Prostate gland (tissue), 2 donors: ENCODE results near the gene ONECUT3.

Experiments
- POLR2A ChIP-seq: fragments of 450-650 bp; IDR thresholded peaks from one replicate; pipeline ENCODE4 v1.6.1; 2016; ENCODE audit warnings: antibody characterized with exemption, mild to moderate bottlenecking
- POLR2AphosphoS5 ChIP-seq: sonication (generic); formaldehyde crosslinking; IDR thresholded peaks from one replicate; pipeline ENCODE4 v1.6.1; 2017; ENCODE audit warnings: antibody characterized with exemption
- TF ChIP-seq, protein P1 (sequence below), 4 experiments: fragments of 200-600 bp in 2 of 4; fragments of 450-650 bp in 2 of 4; sonication (generic) in 2 of 4; IDR thresholded peaks; 1 replicate in 3 of 4; 2 replicates in 1 of 4; pipeline ENCODE4 v1.5.1; 2016 to 2019; ENCODE audit warnings: antibody characterized with exemption in 4 of 4, mild to moderate bottlenecking in 2 of 4, moderate library complexity in 2 of 4

DNA sequence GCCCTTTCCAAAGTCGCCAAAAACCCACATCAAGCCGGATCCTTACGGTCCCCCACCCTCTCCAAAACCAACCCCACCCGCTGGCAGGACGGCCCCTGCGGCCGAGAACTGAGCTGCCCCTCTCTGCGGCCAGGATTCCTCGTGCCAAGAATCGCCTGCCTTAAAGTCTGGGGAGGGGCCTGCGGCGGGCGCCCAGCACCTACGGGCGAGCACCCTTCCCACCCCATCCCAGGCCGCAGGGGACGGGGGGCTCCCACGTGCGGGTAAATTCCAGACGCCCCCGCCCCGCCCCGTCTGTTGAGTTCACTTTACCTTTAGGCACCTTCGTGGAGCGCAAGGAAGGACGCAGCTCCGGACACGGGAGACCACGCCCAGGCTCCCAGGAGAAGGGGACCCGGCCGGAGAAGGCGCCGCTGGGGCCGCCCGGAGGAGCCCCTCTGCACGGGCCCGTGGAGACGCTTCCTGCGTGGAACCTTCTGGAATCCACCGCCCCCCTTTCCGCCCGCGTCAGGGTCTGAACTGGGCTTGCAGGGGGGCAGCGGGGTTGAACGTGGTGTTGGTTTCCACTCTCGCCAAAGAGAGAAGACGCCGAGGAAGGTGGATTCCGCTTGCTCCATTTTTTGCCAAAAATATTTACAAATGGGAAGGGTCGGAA is 22.8 kb downstream of the ONECUT3 start:
- TF ChIP-seq, protein P1, sequence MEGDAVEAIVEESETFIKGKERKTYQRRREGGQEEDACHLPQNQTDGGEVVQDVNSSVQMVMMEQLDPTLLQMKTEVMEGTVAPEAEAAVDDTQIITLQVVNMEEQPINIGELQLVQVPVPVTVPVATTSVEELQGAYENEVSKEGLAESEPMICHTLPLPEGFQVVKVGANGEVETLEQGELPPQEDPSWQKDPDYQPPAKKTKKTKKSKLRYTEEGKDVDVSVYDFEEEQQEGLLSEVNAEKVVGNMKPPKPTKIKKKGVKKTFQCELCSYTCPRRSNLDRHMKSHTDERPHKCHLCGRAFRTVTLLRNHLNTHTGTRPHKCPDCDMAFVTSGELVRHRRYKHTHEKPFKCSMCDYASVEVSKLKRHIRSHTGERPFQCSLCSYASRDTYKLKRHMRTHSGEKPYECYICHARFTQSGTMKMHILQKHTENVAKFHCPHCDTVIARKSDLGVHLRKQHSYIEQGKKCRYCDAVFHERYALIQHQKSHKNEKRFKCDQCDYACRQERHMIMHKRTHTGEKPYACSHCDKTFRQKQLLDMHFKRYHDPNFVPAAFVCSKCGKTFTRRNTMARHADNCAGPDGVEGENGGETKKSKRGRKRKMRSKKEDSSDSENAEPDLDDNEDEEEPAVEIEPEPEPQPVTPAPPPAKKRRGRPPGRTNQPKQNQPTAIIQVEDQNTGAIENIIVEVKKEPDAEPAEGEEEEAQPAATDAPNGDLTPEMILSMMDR (IDR thresholded peaks at IDR 0.05) = no peak
- TF ChIP-seq POLR2A = no peak
- no peak for TF ChIP-seq POLR2AphosphoS5
